ENCODE measurements around the gene TMEM38A.
"Not testable (repeated sequence)": the region's sequence is repeated elsewhere in the genome, so short reads cannot be mapped to it uniquely, and the experiment has no call there.

DNA sequence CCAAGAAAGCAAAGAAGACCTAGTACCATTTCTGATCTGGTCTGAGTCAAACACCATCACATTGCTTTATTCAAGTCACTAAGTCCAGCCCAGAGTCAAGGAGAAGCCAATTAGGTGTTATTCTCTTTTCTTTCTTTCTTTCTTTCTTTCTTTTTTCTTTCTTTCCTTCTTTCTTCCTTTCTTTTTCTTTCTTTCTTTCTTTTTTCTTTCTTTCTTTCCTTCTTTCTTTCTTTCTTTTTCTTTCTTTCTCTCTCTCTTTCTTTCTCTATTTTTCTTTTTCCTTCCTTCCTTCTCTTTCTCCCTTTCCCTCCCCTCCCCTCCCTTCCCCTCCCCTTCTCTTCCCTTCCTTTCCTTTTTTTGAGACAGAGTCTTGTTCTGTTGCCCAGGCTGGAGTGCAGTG, 49.9 kb downstream of the TMEM38A start:
- TF ChIP-seq, protein P1, sequence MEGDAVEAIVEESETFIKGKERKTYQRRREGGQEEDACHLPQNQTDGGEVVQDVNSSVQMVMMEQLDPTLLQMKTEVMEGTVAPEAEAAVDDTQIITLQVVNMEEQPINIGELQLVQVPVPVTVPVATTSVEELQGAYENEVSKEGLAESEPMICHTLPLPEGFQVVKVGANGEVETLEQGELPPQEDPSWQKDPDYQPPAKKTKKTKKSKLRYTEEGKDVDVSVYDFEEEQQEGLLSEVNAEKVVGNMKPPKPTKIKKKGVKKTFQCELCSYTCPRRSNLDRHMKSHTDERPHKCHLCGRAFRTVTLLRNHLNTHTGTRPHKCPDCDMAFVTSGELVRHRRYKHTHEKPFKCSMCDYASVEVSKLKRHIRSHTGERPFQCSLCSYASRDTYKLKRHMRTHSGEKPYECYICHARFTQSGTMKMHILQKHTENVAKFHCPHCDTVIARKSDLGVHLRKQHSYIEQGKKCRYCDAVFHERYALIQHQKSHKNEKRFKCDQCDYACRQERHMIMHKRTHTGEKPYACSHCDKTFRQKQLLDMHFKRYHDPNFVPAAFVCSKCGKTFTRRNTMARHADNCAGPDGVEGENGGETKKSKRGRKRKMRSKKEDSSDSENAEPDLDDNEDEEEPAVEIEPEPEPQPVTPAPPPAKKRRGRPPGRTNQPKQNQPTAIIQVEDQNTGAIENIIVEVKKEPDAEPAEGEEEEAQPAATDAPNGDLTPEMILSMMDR (IDR thresholded peaks at IDR 0.05), result not testable (repeated sequence)
- TF ChIP-seq POLR2A (IDR thresholded peaks at IDR 0.05), result not testable (repeated sequence)

Measured in testis (tissue), 2 donors.